ENCODE data around the gene ZFHX2. TPM values are rescaled to one million over a fixed set of nuclear protein-coding genes. Genes with fewer than 3 reads are reported as not detected.
A peak's percentile ranks its signal among the peaks of the same experiment; 100 is the strongest.

Gene ZFHX2
- total RNA-seq, 1 experiment from 2014 or later: 19.4 TPM

DNA sequence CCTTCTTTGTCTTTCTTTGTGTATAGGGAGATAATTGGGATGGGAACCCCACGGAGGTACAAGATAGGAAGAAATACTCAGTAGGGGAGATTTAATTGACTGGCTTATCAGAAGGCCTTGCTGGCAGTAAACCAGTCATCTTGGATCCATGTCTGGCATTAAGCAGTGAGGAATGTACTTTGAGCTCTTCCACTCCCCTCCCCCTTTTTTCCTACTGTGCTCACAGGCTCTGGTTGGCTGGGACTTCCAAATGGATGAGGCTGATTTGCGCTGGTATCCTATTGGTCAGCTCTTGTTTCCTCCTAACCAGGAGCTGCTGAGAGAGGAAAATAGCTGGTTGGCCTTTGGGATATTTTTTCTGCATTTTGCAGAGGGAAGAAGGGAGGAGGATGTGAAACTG, 57.3 kb downstream of the ZFHX2 start:
- Histone ChIP-seq H3K4me1 (ENCODE audit: insufficient read depth, low read length) (peaks cover 7% of the 10 kb centered on the region; the same call in 1 of the 2 replicates), H2AFZ (ENCODE audit: low read length) (no peak overlapping the region), H4K8ac (replicated peaks; ENCODE audit: insufficient read length, low read depth, low read length) (no peak overlapping the region), H3K56ac (ENCODE audit: insufficient read length, low read depth, low read length) (no peak overlapping the region), H4K20me1 (ENCODE audit: control insufficient read depth, insufficient read depth, insufficient read length) (no peaks in the 10 kb centered on the region), H4K91ac (ENCODE audit: insufficient read length, low read depth, low read length) (no peak overlapping the region), H3K23me2 (ENCODE audit: insufficient read length, low read depth, low read length, poor library complexity, severe bottlenecking) (no peaks in the 10 kb centered on the region), H3K14ac (ENCODE audit: insufficient read depth, low read length) (no peak overlapping the region), H2BK120ac (ENCODE audit: low read depth, low read length, poor library complexity, severe bottlenecking) (no peak overlapping the region), H2BK15ac (ENCODE audit: low read depth, low read length) (no peak overlapping the region), H3K4ac (ENCODE audit: low read depth, low read length) (no peak overlapping the region), H4K5ac (ENCODE audit: insufficient read length, low read depth, low read length) (no peak overlapping the region), H3K79me2 (ENCODE audit: insufficient read depth, low read length) (no peaks in the 10 kb centered on the region), H3K9ac (ENCODE audit: extremely low read depth, insufficient read length, low read length) (no peak overlapping the region), H3K9me3 (ENCODE audit: control insufficient read depth, low read depth, low read length) (no peaks in the 10 kb centered on the region), H2AK5ac (ENCODE audit: insufficient read length, low read length) (no peak overlapping the region), H3K79me1 (ENCODE audit: insufficient read depth, low read depth, low read length, poor library complexity, severe bottlenecking) (no peaks in the 10 kb centered on the region), H3K4me2 (ENCODE audit: insufficient read depth, insufficient read length, low read length) (no peak overlapping the region), H3K23ac (ENCODE audit: insufficient read length, low read depth, low read length) (no peak overlapping the region), H3K27ac (ENCODE audit: insufficient read length, low read depth, low read length) (no peak overlapping the region), H3K27me3 (ENCODE audit: insufficient read depth, low read length) (no peaks in the 10 kb centered on the region), H3T11ph (ENCODE audit: low read length) (no peak overlapping the region), H2BK20ac (ENCODE audit: low read depth, low read length, poor library complexity, severe bottlenecking) (no peak overlapping the region), H3K18ac (ENCODE audit: insufficient read length, low read depth, low read length) (peak overlapping the region; percentile 1), H2BK12ac (ENCODE audit: insufficient read length, low read depth, low read length) (no peak overlapping the region), H2BK5ac (ENCODE audit: insufficient read length, low read length) (no peak overlapping the region)
- no peaks in the 10 kb centered on the region for H3K36me3 Mint-ChIP-seq (ENCODE audit: insufficient read depth in 1 of 3, low read depth in 3 of 3)
- DNase-seq: peak; percentile 75
- peaks cover 23 to 33% of the 10 kb centered on the region in 2 experiments for H3K4me1 Mint-ChIP-seq
- H3K27me3 Mint-ChIP-seq (ENCODE audit: low read depth): no peaks in the 10 kb centered on the region
- TF ChIP-seq, protein P1, sequence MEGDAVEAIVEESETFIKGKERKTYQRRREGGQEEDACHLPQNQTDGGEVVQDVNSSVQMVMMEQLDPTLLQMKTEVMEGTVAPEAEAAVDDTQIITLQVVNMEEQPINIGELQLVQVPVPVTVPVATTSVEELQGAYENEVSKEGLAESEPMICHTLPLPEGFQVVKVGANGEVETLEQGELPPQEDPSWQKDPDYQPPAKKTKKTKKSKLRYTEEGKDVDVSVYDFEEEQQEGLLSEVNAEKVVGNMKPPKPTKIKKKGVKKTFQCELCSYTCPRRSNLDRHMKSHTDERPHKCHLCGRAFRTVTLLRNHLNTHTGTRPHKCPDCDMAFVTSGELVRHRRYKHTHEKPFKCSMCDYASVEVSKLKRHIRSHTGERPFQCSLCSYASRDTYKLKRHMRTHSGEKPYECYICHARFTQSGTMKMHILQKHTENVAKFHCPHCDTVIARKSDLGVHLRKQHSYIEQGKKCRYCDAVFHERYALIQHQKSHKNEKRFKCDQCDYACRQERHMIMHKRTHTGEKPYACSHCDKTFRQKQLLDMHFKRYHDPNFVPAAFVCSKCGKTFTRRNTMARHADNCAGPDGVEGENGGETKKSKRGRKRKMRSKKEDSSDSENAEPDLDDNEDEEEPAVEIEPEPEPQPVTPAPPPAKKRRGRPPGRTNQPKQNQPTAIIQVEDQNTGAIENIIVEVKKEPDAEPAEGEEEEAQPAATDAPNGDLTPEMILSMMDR (conservative IDR thresholded peaks at IDR 0.05): no peak
- peak overlapping the region; percentile 63 to 99 (median 92) for H3K27ac Mint-ChIP-seq
- H3K9me3 Mint-ChIP-seq: no peaks in the 10 kb centered on the region
- H3K4me3 Mint-ChIP-seq: peak overlapping the region in 1 of 2 experiments; percentile 8; a peak in 2 of 5 replicates
- WGBS (ENCODE audit: extremely low coverage, insufficient read length, low lambda C conversion rate): no CpG with 5 or more reads among the region's 2 CpGs

Measured in H9 (cell line).